Measurements from ENCODE around the gene MISP. TPM values are rescaled to one million over a fixed set of nuclear protein-coding genes. Genes with fewer than 3 reads are reported as not detected.

Gene MISP
- total and polyA plus RNA-seq, 2 of the 13 experiments (the other 11 are each of a cell fraction or from before 2014, with no cell fraction given) = 0.67 to 1.3 TPM

GRCh38 chr19:739998-740715 is 10.8 kb upstream of the MISP start (continued):
- TF ChIP-seq NFAT5 (CRISPR knock-in tag; IDR thresholded peaks at IDR 0.05) (no peak), HNRNPLL (IDR thresholded peaks at IDR 0.05; ENCODE audit: low read depth, low read length, poor library complexity, severe bottlenecking) (no peak), ZNF207 (IDR thresholded peaks at IDR 0.05; ENCODE audit: borderline replicate concordance) (no peak), ZBTB33 (CRISPR knock-in tag; IDR thresholded peaks at IDR 0.05) (peak; percentile 36), GPBP1L1 (CRISPR knock-in tag; IDR thresholded peaks at IDR 0.05) (no peak), TBP (CRISPR knock-in tag; IDR thresholded peaks at IDR 0.05) (no peak), TARDBP (CRISPR knock-in tag; IDR thresholded peaks at IDR 0.05) (peak; percentile 33; the same call in 1 of the 2 replicates), ZFP36 (IDR thresholded peaks at IDR 0.05; ENCODE audit: borderline replicate concordance, low read depth, low read length, partially characterized antibody) (peak; percentile 12), USF2 (IDR thresholded peaks at IDR 0.05; ENCODE audit: low read depth, low read length) (no peak), USF2 (CRISPR knock-in tag; IDR thresholded peaks at IDR 0.05; ENCODE audit: borderline replicate concordance) (no peak), JUNB (CRISPR knock-in tag; IDR thresholded peaks at IDR 0.05; ENCODE audit: borderline replicate concordance) (no peak), SMARCE1 (IDR thresholded peaks at IDR 0.05; ENCODE audit: borderline replicate concordance) (no peak), HNRNPUL1 (IDR thresholded peaks at IDR 0.05; ENCODE audit: low read depth, low read length) (no peak), FLYWCH1 (CRISPR knock-in tag; IDR thresholded peaks at IDR 0.05) (no peak), ZNF18 (CRISPR knock-in tag; IDR thresholded peaks at IDR 0.05; ENCODE audit: insufficient replicate concordance) (no peak)

All from HepG2 (cell line).